MCF 10A (cell line): ENCODE measurements around the gene TMEM253. TPM values are rescaled to one million over a fixed set of nuclear protein-coding genes. Genes with fewer than 3 reads are reported as not detected.
A peak's percentile ranks its signal among the peaks of the same experiment; 100 is the strongest.

Experiments used
- BruUV-seq: library from RNA; stranded (reverse); fragments of 400-500 nt; replicated peaks from 2 replicates; lab custom pipeline; 2021; lab: Mats Ljungman, UMichigan
- CTCF ChIA-PET: fragments of 300-600 bp; sonication (Branson Sonifier 250); formaldehyde crosslinking; extraction: SDS; loops from one replicate; lab custom pipeline; 2021; ENCODE audit warnings: antibody characterized with exemption, inconsistent platforms; lab: Yijun Ruan, JAX
- POLR2A ChIA-PET: fragments of 300-600, 350-650 bp; sonication (Branson Sonifier 250); formaldehyde crosslinking; extraction: SDS; loops from one replicate; lab custom pipeline; 2020; ENCODE audit warnings: antibody characterized with exemption, inconsistent platforms; lab: Yijun Ruan, JAX
- DNase-seq: peaks from one replicate; pipeline ENCODE4 v3.0.0-alpha.2; 2018; ENCODE audit not compliant: unreplicated experiment
- H3K27ac Mint-ChIP-seq: one replicate; pipeline ENCODE4 v1.8.0; 2022; ENCODE audit warnings: mild to moderate bottlenecking, low read depth, mixed read lengths; ENCODE audit not compliant: unreplicated experiment
- H3K27me3 Mint-ChIP-seq: one replicate; pipeline ENCODE4 v1.8.0; 2022; ENCODE audit warnings: mixed read lengths; ENCODE audit not compliant: insufficient read depth, unreplicated experiment
- H3K36me3 Mint-ChIP-seq: one replicate; pipeline ENCODE4 v1.8.0; 2022; ENCODE audit warnings: mild to moderate bottlenecking, moderate library complexity, mixed read lengths; ENCODE audit not compliant: insufficient read depth, unreplicated experiment
- H3K4me1 Mint-ChIP-seq: one replicate; pipeline ENCODE4 v1.8.0; 2022; ENCODE audit warnings: mixed read lengths; ENCODE audit not compliant: insufficient read depth, unreplicated experiment
- H3K4me3 Mint-ChIP-seq: one replicate; pipeline ENCODE4 v1.8.0; 2022; ENCODE audit warnings: mild to moderate bottlenecking, moderate library complexity, mixed read lengths; ENCODE audit not compliant: unreplicated experiment
- H3K9me3 Mint-ChIP-seq: one replicate; pipeline ENCODE4 v1.8.0; 2022; ENCODE audit warnings: mixed read lengths; ENCODE audit not compliant: unreplicated experiment
- CTCF ChIP-seq: fragments of 200-600 bp; IDR thresholded peaks from one replicate; pipeline ENCODE4 v1.8.0; 2022; ENCODE audit warnings: antibody characterized with exemption, mild to moderate bottlenecking; ENCODE audit not compliant: unreplicated experiment
- intact Hi-C: fragments of 100-400 bp; cut with micrococcal nuclease; formaldehyde crosslinking; loops from 2 replicates; pipeline ENCODE4 v1.14.1; 2022
- total RNA-seq: library from RNA; stranded (reverse); gene quantifications from 2 replicates; pipeline ENCODE4 v1.2.3, GENCODE V29; 2022

TMEM253 gene
- total RNA-seq, 1 experiment from 2014 or later: 1.6 TPM

- intact Hi-C loops: no loop called here
- Mint-ChIP-seq H3K36me3 (no peaks in the 10 kb centered on the region), H3K4me1 (peaks cover 2% of the 10 kb centered on the region), H3K4me3 (no peak overlapping the region), H3K27me3 (no peaks in the 10 kb centered on the region), H3K9me3 (no peaks in the 10 kb centered on the region), H3K27ac (no peak overlapping the region)
- ChIA-PET POLR2A (no interaction called here), CTCF (interaction anchor here (1.2 kb wide), 1 partner anchor 84 kb away, joined by 3 read pairs; no protein-coding TSS in a partner anchor)
- TF ChIP-seq CTCF: no peak
- no peak for DNase-seq
- no TSS peak for BruUV-seq
Observed at GRCh38 chr14:21054768-21055145, 46.1 kb upstream of the TMEM253 start.

DNA sequence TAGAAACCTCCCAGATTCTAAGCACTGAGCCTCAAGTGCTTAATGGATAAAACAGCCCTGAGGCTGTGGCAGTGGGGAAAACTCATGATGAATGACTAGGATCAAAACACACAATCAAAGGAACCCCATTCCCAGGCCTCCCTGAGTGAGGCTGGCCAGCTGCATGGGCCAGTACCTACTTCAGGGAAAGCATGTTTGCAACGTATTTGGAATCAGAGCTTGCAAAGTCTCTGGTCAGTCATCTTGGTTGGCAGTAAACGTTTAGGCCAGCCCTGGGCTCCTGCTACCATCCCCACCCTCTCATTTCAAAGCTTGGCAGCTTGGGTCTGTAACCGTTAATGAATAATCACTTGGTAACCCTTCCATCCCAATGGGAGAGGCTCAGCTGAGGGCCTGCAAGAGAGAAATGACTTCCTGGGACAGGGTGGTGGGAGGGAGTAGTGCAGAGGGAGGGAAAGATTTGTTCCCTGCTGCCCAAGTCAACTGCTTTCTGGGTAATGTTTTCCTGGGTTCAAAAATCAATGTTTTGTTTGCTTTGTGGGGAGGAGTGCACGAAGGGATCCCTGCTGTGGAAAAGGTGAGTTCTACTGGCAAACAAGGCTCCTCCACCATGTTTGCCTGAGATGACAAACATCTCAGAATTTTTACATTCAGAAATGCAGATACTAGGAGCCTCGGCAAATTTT is 45.3 kb upstream of the TMEM253 start:
- H3K4me1 Mint-ChIP-seq: peaks cover 5% of the 10 kb centered on the region
- ChIA-PET CTCF (interaction anchor here (0.7 kb wide), 2 partner anchors 10 to 15 kb away, joined by 3 to 5 read pairs; no protein-coding TSS in a partner anchor), POLR2A (no interaction called here)
- H3K9me3 Mint-ChIP-seq: no peaks in the 10 kb centered on the region
- H3K27ac Mint-ChIP-seq: no peak overlapping the region
- H3K27me3 Mint-ChIP-seq: no peaks in the 10 kb centered on the region
- BruUV-seq: no TSS peak
- H3K4me3 Mint-ChIP-seq: no peak overlapping the region
- no peak for DNase-seq
- TF ChIP-seq CTCF: no peak
- intact Hi-C loops: no loop called here
- no peaks in the 10 kb centered on the region for H3K36me3 Mint-ChIP-seq

DNA sequence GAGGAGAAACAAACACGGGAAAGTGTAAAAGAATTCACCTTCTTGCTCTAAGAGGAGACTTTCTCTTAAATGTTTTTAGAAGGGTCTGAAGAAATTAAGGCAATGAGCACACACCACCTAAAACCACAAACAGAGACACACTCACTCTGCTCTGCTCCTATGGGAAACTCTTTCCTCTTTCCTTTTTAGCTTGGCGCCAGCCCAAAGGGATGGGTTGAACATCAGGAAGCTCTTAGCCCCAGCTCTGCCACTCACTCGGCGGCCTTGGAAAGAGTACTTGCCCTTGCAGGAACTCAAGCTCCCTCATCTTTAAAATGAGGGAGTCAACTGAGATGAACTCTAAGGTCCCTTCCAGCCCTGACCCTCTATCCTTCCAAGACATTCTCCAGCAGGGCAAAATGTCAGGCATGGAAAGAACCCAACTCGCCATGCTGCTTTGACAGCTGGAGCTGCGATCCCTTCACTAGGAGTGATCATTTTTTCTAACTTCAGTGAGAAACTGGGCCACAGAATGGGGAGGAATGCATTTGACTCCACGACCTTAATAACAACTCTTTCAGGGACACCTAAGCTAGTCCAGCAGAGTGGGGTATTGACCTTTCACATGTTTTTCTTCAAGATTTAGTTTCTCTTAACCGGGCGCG is 44.2 kb upstream of the TMEM253 start:
- CTCF ChIA-PET: interaction anchor here (0.9 to 1.1 kb wide), 3 partner anchors 11 to 36 kb away, joined by 3 to 5 read pairs (median 4); partner anchors contain the start of gene RNASE13
- POLR2A ChIA-PET: interaction anchor here (1.3 to 1.8 kb wide), 2 partner anchors 9 to 14 kb away, joined by 6 read pairs; partner anchors contain the start of gene ARHGEF40

More for the DNA sequence above, 44.2 kb upstream of the TMEM253 start:
- Mint-ChIP-seq H3K4me1 (peaks cover 5% of the 10 kb centered on the region), H3K9me3 (no peaks in the 10 kb centered on the region), H3K36me3 (no peaks in the 10 kb centered on the region), H3K27ac (no peak overlapping the region), H3K27me3 (no peaks in the 10 kb centered on the region), H3K4me3 (no peak overlapping the region)
- no peak for TF ChIP-seq CTCF
- DNase-seq: peak; percentile 35
- intact Hi-C loops: no loop called here
- no TSS peak for BruUV-seq
